H1 (cell line): ENCODE measurements around the gene STIL. TPM values are rescaled to one million over a fixed set of nuclear protein-coding genes. Genes with fewer than 3 reads are reported as not detected.

ENCODE experiments used
- CTCF ChIA-PET: fragments of 300-600 bp; sonication (Branson Sonifier 250); formaldehyde crosslinking; loops from one replicate; lab custom pipeline; 2021; ENCODE audit not compliant: partially characterized antibody; lab: Charles Lee
- POLR2A ChIA-PET: fragments of 300-600 bp; sonication (Branson Sonifier 250); formaldehyde crosslinking; loops from one replicate; lab custom pipeline; 2021; ENCODE audit warnings: inconsistent platforms; ENCODE audit not compliant: partially characterized antibody; lab: Charles Lee
- DNase-seq, 2 experiments: peaks; one replicate each; pipeline versions ENCODE4 v3.0.0 to v3.0.0-alpha.2; 2010 to 2022; ENCODE audit warnings: low spot score in 2 of 2, low read depth in 1 of 2, mixed read lengths in 1 of 2
- FAIRE-seq: peaks from 2 replicates; lab custom pipeline; 2011; peaks lifted over from hg19 to GRCh38; lab: Jason Lieb, UNC
- H2AFZ ChIP-seq: 2 replicates; pipeline ENCODE4 v1.8.1; 2012; ENCODE audit warnings: low read length, inconsistent platforms
- H2AK5ac ChIP-seq: 2 replicates; pipeline ENCODE4 v1.6.1; 2013; ENCODE audit warnings: low read depth, low read length
- H2BK120ac ChIP-seq: replicated peaks from 2 replicates; pipeline ENCODE3; 2013; ENCODE audit warnings: low read depth, low read length, inconsistent platforms
- H2BK12ac ChIP-seq: 2 replicates; pipeline ENCODE4 v1.6.1; 2013; ENCODE audit warnings: low read depth, low read length
- H2BK15ac ChIP-seq: 2 replicates; pipeline ENCODE4 v1.6.1; 2013; ENCODE audit warnings: low read length
- H2BK20ac ChIP-seq: 2 replicates; pipeline ENCODE4 v1.6.1; 2013; ENCODE audit warnings: low read length
- H2BK5ac ChIP-seq: 2 replicates; pipeline ENCODE4 v1.6.1; 2013; ENCODE audit warnings: low read depth, low read length
- H3K14ac ChIP-seq: 2 replicates; pipeline ENCODE4 v1.6.1; 2013; ENCODE audit warnings: inconsistent platforms; ENCODE audit not compliant: insufficient read length
- H3K18ac ChIP-seq: 2 replicates; pipeline ENCODE4 v1.6.1; 2013; ENCODE audit warnings: low read length; ENCODE audit errors: extremely low read depth
- H3K23ac ChIP-seq: 2 replicates; pipeline ENCODE4 v1.6.1; 2013; ENCODE audit warnings: inconsistent platforms; ENCODE audit not compliant: insufficient read length
- H3K23me2 ChIP-seq: 2 replicates; pipeline ENCODE4 v1.6.1; 2013; ENCODE audit warnings: low read depth, low read length
- H3K27ac ChIP-seq: 2 replicates; pipeline ENCODE4 v1.6.1; 2011; ENCODE audit warnings: low read depth, low read length, inconsistent platforms
- H3K27me3 ChIP-seq, 4 experiments: replicated peaks in 1 of 4; 1 replicate in 1 of 4; 2 replicates in 3 of 4; pipeline versions ENCODE4 v1.6.1 to v1.8.1; 2011 to 2013; ENCODE audit warnings: low read length in 3 of 4, mild to moderate bottlenecking in 3 of 4, inconsistent platforms in 2 of 4, mixed read lengths in 2 of 4, moderate library complexity in 1 of 4; ENCODE audit not compliant: control insufficient read depth in 3 of 4, insufficient read depth in 3 of 4; ENCODE audit errors: extremely low read depth in 1 of 4
- H3K36me3 ChIP-seq, 4 experiments: 2 replicates each; pipeline versions ENCODE4 v1.6.1 to v1.8.1; 2011 to 2013; ENCODE audit warnings: mild to moderate bottlenecking in 4 of 4, low read length in 3 of 4, moderate library complexity in 2 of 4, control low read depth in 1 of 4, inconsistent platforms in 1 of 4; ENCODE audit not compliant: insufficient read depth in 4 of 4, control insufficient read depth in 2 of 4
- H3K4ac ChIP-seq: replicated peaks from 2 replicates; pipeline ENCODE3; 2013; ENCODE audit warnings: low read length, low read depth, mixed read lengths, inconsistent platforms; ENCODE audit not compliant: insufficient read length
- H3K4me1 ChIP-seq, 4 experiments: replicated peaks in 1 of 4; 1 replicate in 1 of 4; 2 replicates in 3 of 4; pipeline versions ENCODE4 v1.6.1 to v1.8.1; 2011 to 2013; ENCODE audit warnings: low read length in 3 of 4, inconsistent platforms in 2 of 4, mixed read lengths in 1 of 4; ENCODE audit not compliant: insufficient read depth in 4 of 4, control insufficient read depth in 3 of 4
- H3K4me2 ChIP-seq, 2 experiments: 2 replicates each; pipeline versions ENCODE4 v1.6.1 to v1.8.1; 2011 to 2013; ENCODE audit warnings: low read depth in 2 of 2, low read length in 2 of 2, control low read depth in 1 of 2, inconsistent platforms in 1 of 2, mild to moderate bottlenecking in 1 of 2; ENCODE audit not compliant: insufficient read depth in 1 of 2
- H3K4me3 ChIP-seq, 4 experiments: fragments of 200-600, 300-600 bp in 1 of 4; sonication (generic), shearing (Covaris generic), sonication (Bioruptor Twin) in 1 of 4; 2 replicates each; pipeline versions ENCODE4 v1.5.1 to v1.8.1; 2011 to 2016; ENCODE audit warnings: low read length in 4 of 4, low read depth in 3 of 4, control low read depth in 2 of 4, inconsistent platforms in 2 of 4, mild to moderate bottlenecking in 2 of 4, mixed read lengths in 1 of 4, moderate library complexity in 1 of 4; ENCODE audit not compliant: insufficient read depth in 2 of 4; ENCODE audit errors: extremely low read depth in 1 of 4
- H3K56ac ChIP-seq: replicated peaks from 2 replicates; pipeline ENCODE3; 2013; ENCODE audit warnings: low read depth, mild to moderate bottlenecking, mixed read lengths, low read length, inconsistent platforms; ENCODE audit not compliant: insufficient read length
- H3K79me1 ChIP-seq: 2 replicates; pipeline ENCODE4 v1.6.1; 2013; ENCODE audit warnings: low read depth, low read length, control low read depth
- H3K79me2 ChIP-seq, 2 experiments: 2 replicates each; pipeline versions ENCODE4 v1.6.1 to v1.8.1; 2012 to 2013; ENCODE audit warnings: low read length in 2 of 2, mild to moderate bottlenecking in 2 of 2, inconsistent platforms in 1 of 2; ENCODE audit not compliant: insufficient read depth in 2 of 2, control insufficient read depth in 1 of 2
- H3K9ac ChIP-seq, 4 experiments: replicated peaks in 1 of 4; 1 replicate in 1 of 4; 2 replicates in 3 of 4; pipeline versions ENCODE4 v1.6.1 to v1.8.1; 2011 to 2013; ENCODE audit warnings: low read depth in 3 of 4, low read length in 3 of 4, control low read depth in 2 of 4, mild to moderate bottlenecking in 2 of 4, moderate library complexity in 2 of 4, inconsistent platforms in 1 of 4; ENCODE audit errors: extremely low read depth in 1 of 4
- H3K9me3 ChIP-seq, 2 experiments: 2 replicates each; pipeline versions ENCODE4 v1.6.1 to v1.8.1; 2012 to 2013; ENCODE audit warnings: mild to moderate bottlenecking in 2 of 2, moderate library complexity in 2 of 2, control low read depth in 1 of 2, inconsistent platforms in 1 of 2, low read depth in 1 of 2, low read length in 1 of 2, mixed read lengths in 1 of 2; ENCODE audit not compliant: insufficient read depth in 2 of 2
- H4K20me1 ChIP-seq, 2 experiments: replicated peaks in 1 of 2; 2 replicates each; pipeline versions ENCODE3 to v1.8.1; 2011 to 2013; ENCODE audit warnings: inconsistent platforms in 2 of 2, low read length in 2 of 2, mild to moderate bottlenecking in 1 of 2; ENCODE audit not compliant: insufficient read depth in 2 of 2, control insufficient read depth in 1 of 2
- H4K5ac ChIP-seq: 2 replicates; pipeline ENCODE4 v1.6.1; 2013; ENCODE audit warnings: low read length, low read depth, mixed read lengths, inconsistent platforms; ENCODE audit not compliant: insufficient read length
- H4K8ac ChIP-seq: 2 replicates; pipeline ENCODE4 v1.8.0; 2013; ENCODE audit warnings: mild to moderate bottlenecking, moderate library complexity, low read length, inconsistent platforms; ENCODE audit not compliant: insufficient read depth; ENCODE audit errors: extremely low read depth
- H4K91ac ChIP-seq: replicated peaks from 2 replicates; pipeline ENCODE3; 2013; ENCODE audit warnings: low read length, mixed read lengths, inconsistent platforms; ENCODE audit not compliant: insufficient read length
- BACH1 ChIP-seq: IDR thresholded peaks from 2 replicates; pipeline ENCODE4 v1.6.1; 2012; ENCODE audit warnings: low read length, improper control_type of control experiment
- BRCA1 ChIP-seq: IDR thresholded peaks from 2 replicates; pipeline ENCODE4 v1.6.1; 2012; ENCODE audit warnings: low read depth, low read length, improper control_type of control experiment
- MAFK ChIP-seq: IDR thresholded peaks from 2 replicates; pipeline ENCODE4 v1.6.1; 2012; ENCODE audit warnings: low read depth, mild to moderate bottlenecking, improper control_type of control experiment, low read length
- NANOG ChIP-seq: IDR thresholded peaks from 2 replicates; pipeline ENCODE4 v1.6.1; 2011; ENCODE audit warnings: low read length, low read depth, mild to moderate bottlenecking, inconsistent platforms; ENCODE audit not compliant: insufficient read depth, poor library complexity, severe bottlenecking
- PHF8 ChIP-seq: fragments of 200-600 bp; sonication (generic); conservative IDR thresholded peaks from 2 replicates; pipeline ENCODE4 v1.7.1; 2012; ENCODE audit warnings: low read depth, mild to moderate bottlenecking, inconsistent platforms, low read length, moderate library complexity
- POU5F1 ChIP-seq: IDR thresholded peaks from 2 replicates; pipeline ENCODE4 v1.6.1; 2011; ENCODE audit warnings: low read depth, mild to moderate bottlenecking, low read length, moderate library complexity
- SAP30 ChIP-seq: fragments of 300-600 bp; sonication (generic); IDR thresholded peaks from 2 replicates; pipeline ENCODE4 v1.7.1; 2012; ENCODE audit warnings: low read length, moderate library complexity, mild to moderate bottlenecking, inconsistent platforms; ENCODE audit not compliant: insufficient read depth, insufficient replicate concordance
- WGBS, 2 experiments: shearing (Covaris generic) in 1 of 2; methylation state at CpG; one replicate each; pipeline versions ENCODE4 v1.1.6 to v1.1.7; 2013 to 2015; ENCODE audit warnings: low lambda C conversion rate in 2 of 2, mixed read lengths in 2 of 2, inconsistent platforms in 1 of 2, low coverage in 1 of 2, missing lambda C conversion rate in 1 of 2; ENCODE audit not compliant: insufficient replicate concordance in 2 of 2, insufficient coverage in 1 of 2, insufficient read length in 1 of 2; ENCODE audit errors: extremely low coverage in 1 of 2, missing lambda C conversion rate in 1 of 2; 5-methylcytosine and 5-hydroxymethylcytosine counted together
- polyA plus RNA-seq, 7 experiments: library from polyadenylated mRNA; depleted of rRNA in 3 of 7; stranded (reverse) in 5 of 7; unstranded in 2 of 7; fragments of >200 nt in 5 of 7; fragments of 200-250 nt in 2 of 7; gene quantifications; 1 replicate in 5 of 7; 2 replicates in 1 of 7; 4 replicates in 1 of 7; pipeline versions ENCODE4 v1.2.1 to v1.2.3, GENCODE V29; 2011 to 2013; ENCODE audit warnings: missing spikeins in 2 of 7, mixed read lengths in 2 of 7
- total RNA-seq: library from RNA; stranded (reverse); fragmentation: NEBNext Ultra II Directional; extraction: Animal tissue kit (Norgen Biotek cat#: 25700); gene quantifications from 2 replicates; pipeline ENCODE4 v1.2.1, GENCODE V29; 2021

The STIL gene
- total and polyA plus RNA-seq, 2 of the 8 experiments (the other 6 are each of a cell fraction or from before 2014, with no cell fraction given), result 13.6 to 25.1 TPM

- Histone ChIP-seq H3K18ac (0 out of 2 replicates have a peak overlapping the region, but pooled peaks have one; percentile 51), H2BK120ac (no peak overlapping the region), H3K4me2 (peak overlapping the region; percentile 71 to 97), H3K9ac (no peak overlapping the region), H3K27me3 (peaks cover 90 to 100% (median 100%) of the 10 kb centered on the region in 4 experiments), H3K14ac (no peak overlapping the region), H4K20me1 (peaks cover 4 to 9% of the 10 kb centered on the region in 2 experiments), H4K8ac (no peak overlapping the region), H4K5ac (no peak overlapping the region), H3K79me1 (no peaks in the 10 kb centered on the region), H3K23me2 (peaks cover 7% of the 10 kb centered on the region), H2BK20ac (no peak overlapping the region), H4K91ac (no peak overlapping the region), H3K4me1 (peaks cover 11 to 41% (median 29%) of the 10 kb centered on the region in 4 experiments), H2AFZ (no peak overlapping the region), H3K36me3 (no peaks in the 10 kb centered on the region; a peak in 1 of 8 replicates), H3K79me2 (no peaks in the 10 kb centered on the region), H3K56ac (no peak overlapping the region), H3K27ac (no peak overlapping the region), H2BK15ac (no peak overlapping the region)
- POLR2A ChIA-PET, result interaction anchor here (0.6 to 1.3 kb wide), 2 partner anchors 9 to 219 kb away, joined by 3 read pairs; no protein-coding TSS in a partner anchor
- WGBS, 2 experiments, result 3% methylated on average over 22 of the region's 23 CpGs; no CpG with 5 or more reads in 1 of the 2 experiments
- peak in 1 of 2 experiments; percentile 56 for DNase-seq
- TF ChIP-seq SAP30, result no peak
- no peak for TF ChIP-seq MAFK
- TF ChIP-seq POU5F1, result no peak
- peak; percentile 44; the same call in 1 of the 2 replicates for TF ChIP-seq BACH1
- no peak for TF ChIP-seq BRCA1
- TF ChIP-seq NANOG, result no peak
- TF ChIP-seq PHF8, result no peak
- TF ChIP-seq, all 59 proteins: peak for 1
- FAIRE-seq, result peak; percentile 32
- Histone ChIP-seq H3K4ac (no peak overlapping the region), H3K23ac (no peak overlapping the region), H3K9me3 (no peaks in the 10 kb centered on the region), H2AK5ac (no peak overlapping the region), H2BK12ac (peak overlapping the region; percentile 88; the same call in 1 of the 2 replicates), H3K4me3 (peak overlapping the region; percentile 9 to 59 (median 34); a peak in 7 of 8 replicates), H2BK5ac (no peak overlapping the region)
- CTCF ChIA-PET, result interaction anchor here (1.2 to 5.9 kb wide), 5 partner anchors 22 to 752 kb away, joined by 3 to 30 read pairs (median 5); no protein-coding TSS in a partner anchor
Observed at GRCh38 chr1:47229886-47230691, 83.9 kb downstream of the STIL start.
